Choroid plexus epithelial cell (primary cell): ENCODE measurements around the gene FOXP1.

Experiments
- DNase-seq: peaks from one replicate; pipeline ENCODE4 v3.0.0-alpha.2; 2010; ENCODE audit warnings: low read depth
- H3K4me3 ChIP-seq: 2 replicates; pipeline ENCODE4 v1.5.1; 2011; ENCODE audit warnings: low read depth, mild to moderate bottlenecking, control low read depth, low read length, moderate library complexity
- TF ChIP-seq, protein P1 (sequence below): conservative IDR thresholded peaks from 2 replicates; pipeline ENCODE4 v1.5.1; 2011; ENCODE audit warnings: low read depth, mild to moderate bottlenecking, control low read depth, inconsistent platforms, low read length, moderate library complexity

Gene FOXP1

DNA sequence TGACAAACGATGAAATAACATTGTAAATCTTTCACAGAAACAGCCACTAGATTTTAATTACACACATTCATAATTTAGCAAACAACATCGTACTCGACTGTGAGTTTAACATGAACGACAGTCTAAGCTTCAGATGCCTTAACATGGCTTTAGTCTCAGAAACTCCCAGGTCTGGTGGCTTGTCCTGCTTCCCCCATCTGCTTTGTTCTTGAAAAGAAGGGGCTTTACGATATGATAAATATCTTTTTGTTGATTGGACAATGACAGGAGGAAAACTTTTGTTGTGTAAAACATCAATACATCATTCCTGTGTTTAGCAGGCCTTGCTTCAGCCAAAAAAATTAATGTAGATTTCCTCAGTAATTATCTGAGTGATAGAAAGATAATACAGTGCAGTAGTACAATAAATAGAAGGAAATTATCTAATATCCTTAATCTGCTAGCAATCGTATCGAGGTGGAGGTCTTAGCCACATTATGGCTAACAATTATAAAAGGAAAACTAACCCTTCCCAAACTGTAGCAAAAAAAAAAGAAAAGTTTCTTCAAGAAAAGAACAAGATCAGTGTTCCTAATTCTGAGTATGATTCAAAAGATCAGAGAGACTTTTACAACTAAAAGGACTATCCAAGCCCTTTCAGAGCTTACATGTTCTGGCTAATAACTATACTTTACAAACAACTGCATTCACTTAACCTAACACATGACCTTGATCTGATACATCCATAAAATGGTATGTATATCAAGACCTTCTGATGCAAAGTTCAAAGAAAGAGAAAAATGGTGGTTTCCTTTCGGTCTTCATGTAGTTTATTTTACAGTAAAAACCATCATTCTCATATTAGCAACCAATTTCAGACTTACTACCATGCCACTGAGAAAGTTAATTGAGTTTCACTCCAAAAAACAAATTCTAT, 535.7 kb downstream of the FOXP1 start:
- H3K4me3 ChIP-seq = no peak overlapping the region
- TF ChIP-seq, protein P1, sequence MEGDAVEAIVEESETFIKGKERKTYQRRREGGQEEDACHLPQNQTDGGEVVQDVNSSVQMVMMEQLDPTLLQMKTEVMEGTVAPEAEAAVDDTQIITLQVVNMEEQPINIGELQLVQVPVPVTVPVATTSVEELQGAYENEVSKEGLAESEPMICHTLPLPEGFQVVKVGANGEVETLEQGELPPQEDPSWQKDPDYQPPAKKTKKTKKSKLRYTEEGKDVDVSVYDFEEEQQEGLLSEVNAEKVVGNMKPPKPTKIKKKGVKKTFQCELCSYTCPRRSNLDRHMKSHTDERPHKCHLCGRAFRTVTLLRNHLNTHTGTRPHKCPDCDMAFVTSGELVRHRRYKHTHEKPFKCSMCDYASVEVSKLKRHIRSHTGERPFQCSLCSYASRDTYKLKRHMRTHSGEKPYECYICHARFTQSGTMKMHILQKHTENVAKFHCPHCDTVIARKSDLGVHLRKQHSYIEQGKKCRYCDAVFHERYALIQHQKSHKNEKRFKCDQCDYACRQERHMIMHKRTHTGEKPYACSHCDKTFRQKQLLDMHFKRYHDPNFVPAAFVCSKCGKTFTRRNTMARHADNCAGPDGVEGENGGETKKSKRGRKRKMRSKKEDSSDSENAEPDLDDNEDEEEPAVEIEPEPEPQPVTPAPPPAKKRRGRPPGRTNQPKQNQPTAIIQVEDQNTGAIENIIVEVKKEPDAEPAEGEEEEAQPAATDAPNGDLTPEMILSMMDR = no peak
- DNase-seq = no peak

DNA sequence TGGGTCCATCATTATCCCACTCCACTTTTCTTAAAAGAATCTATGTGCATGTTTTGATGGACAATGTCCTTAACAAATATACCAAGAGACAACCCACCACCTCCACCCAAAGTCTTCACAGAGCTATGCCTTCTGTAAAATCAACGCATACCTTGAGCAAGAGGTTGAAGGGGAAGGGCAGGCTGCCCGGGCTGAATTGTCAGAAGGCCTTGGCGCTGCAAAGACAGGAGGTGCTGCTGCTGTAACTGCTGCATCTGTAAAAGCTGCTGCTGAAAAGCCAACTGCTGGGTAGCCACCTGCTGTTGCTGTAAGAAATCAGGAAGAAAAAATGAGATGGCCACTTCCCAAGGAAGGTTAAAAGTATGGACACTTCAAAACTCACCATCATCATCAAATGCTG, 536.7 kb downstream of the FOXP1 start:
- TF ChIP-seq, protein P1 = peak; percentile 7
- DNase-seq = no peak
- no peak overlapping the region for H3K4me3 ChIP-seq

DNA sequence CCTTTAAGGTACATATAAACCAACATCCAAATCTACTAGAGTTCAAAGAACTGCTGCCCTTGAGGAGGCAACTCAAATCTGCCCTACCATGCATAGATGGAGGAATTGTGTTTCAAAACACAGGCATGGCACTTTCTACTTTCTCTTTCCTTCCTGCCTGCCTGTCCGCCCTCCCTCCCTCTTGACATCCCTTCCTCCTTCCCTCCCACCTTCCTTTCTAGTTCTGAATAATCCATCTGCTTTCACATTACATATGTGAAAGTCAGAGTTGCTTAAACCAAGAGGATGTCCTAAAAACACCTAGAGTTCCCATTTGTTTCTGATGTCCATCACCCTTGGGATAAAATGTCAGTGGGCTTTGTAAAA, 537.6 kb downstream of the FOXP1 start:
- TF ChIP-seq, protein P1 = no peak
- H3K4me3 ChIP-seq = no peak overlapping the region
- DNase-seq = no peak

DNA sequence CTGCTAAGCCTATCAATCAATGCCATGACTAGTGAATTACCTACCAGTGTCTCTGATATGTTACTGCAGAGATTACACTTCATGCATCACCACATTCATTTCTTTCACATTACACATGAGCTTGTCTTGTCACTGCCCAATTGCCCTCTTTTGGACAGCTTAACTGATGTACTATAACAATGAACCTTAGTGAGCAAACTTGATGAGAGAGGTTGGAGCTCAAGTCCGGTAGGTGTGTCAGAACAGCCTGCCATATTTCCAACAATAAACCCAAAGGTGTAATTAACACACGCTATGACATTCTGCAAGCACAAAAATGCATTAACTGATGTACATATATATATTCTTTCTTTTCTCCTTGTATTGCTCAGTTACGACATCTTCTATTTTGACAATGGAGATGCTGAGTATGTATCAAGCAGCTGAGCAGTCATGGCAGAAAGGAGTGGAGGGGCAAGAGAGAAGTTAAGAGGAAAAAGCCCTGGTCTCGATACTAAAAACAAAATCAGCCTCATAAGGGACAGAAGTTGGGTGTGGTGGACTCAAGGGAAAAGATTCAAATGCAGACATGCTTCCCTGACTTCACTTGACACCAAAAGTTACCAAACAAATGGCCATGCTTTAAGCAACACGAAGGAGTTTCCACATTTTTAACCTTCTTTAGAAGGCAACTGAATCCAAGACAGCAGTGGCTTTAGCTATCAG, 538.2 kb downstream of the FOXP1 start:
- H3K4me3 ChIP-seq = no peak overlapping the region
- TF ChIP-seq, protein P1 = no peak
- DNase-seq = no peak

DNA sequence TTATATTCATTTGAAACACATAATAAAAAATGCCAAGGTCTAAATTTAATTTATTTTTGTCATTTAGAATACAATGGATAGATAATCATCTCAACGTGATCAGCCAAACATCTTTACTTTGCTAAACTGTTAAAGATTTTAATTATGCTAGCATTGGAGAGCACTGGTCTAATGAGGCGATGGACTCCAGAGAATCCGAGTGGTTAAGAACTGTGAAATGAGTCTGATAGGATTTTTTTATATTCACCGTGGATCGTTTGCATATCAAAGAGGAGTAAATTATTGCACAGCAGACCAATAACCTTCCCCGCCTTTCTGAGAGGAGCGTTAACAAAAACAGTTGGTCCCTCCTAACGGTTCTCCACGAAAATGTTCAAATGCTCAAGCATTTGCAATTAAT, 540.8 kb downstream of the FOXP1 start:
- DNase-seq = no peak
- TF ChIP-seq, protein P1 = no peak
- no peak overlapping the region for H3K4me3 ChIP-seq

DNA sequence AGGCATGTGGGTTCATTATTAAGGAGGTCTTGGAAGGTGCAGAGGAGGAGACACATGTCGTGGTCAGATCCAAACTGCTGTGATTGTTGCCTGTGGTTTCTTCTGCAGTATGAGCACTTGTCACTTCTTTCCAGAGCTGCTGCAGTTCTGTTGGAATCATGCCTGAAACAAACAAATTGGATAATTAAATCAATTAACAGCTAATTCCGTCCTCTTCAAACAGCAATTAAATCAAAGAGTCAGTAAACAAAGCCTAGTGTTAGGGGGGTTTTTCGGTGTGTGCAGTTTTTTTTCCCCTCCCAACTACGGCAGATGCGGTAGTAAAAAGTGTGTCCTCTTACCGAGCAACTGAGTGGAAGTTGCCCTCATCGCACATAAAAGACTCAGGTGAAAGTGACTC, 542.2 kb downstream of the FOXP1 start:
- DNase-seq = no peak
- no peak overlapping the region for H3K4me3 ChIP-seq
- TF ChIP-seq, protein P1 = no peak
